Neural progenitor cell (in vitro differentiated cells): ENCODE data around the gene NEDD4L.

ENCODE experiments used
- EZH2 ChIP-seq: fragments of 200-600 bp; sonication (generic); IDR thresholded peaks from 2 replicates; pipeline ENCODE4 v1.6.1; 2017; ENCODE audit warnings: antibody characterized with exemption, mild to moderate bottlenecking, moderate library complexity
- EZH2phosphoT487 ChIP-seq: fragments of 200-600 bp; sonication (generic); IDR thresholded peaks from 2 replicates; pipeline ENCODE4 v1.6.1; 2017; ENCODE audit warnings: antibody characterized with exemption
- TF ChIP-seq, protein P1 (sequence below): fragments of 200-600 bp; sonication (generic); IDR thresholded peaks from 2 replicates; pipeline ENCODE4 v1.5.1; 2017; ENCODE audit warnings: antibody characterized with exemption, mild to moderate bottlenecking

DNA sequence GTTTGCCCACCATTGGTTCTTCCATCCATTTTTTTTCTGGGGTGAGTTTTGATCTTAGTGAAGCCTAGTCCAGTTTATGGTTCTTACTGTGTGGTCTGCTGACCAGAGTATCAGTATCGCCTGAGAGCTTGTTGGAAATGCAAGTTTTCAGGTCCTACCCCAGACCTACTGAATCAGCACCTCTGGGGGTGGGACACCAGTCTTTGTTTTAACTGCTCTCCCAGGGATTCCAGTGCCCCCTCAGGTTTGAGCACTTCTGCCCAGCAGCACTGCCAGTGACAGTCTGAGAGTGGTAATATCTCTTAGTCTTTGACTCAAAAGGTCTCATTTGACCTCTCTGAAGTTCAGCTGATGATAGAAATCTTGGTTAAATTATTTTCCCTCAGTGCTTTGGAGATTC is 315.6 kb downstream of the NEDD4L start:
- TF ChIP-seq, protein P1, sequence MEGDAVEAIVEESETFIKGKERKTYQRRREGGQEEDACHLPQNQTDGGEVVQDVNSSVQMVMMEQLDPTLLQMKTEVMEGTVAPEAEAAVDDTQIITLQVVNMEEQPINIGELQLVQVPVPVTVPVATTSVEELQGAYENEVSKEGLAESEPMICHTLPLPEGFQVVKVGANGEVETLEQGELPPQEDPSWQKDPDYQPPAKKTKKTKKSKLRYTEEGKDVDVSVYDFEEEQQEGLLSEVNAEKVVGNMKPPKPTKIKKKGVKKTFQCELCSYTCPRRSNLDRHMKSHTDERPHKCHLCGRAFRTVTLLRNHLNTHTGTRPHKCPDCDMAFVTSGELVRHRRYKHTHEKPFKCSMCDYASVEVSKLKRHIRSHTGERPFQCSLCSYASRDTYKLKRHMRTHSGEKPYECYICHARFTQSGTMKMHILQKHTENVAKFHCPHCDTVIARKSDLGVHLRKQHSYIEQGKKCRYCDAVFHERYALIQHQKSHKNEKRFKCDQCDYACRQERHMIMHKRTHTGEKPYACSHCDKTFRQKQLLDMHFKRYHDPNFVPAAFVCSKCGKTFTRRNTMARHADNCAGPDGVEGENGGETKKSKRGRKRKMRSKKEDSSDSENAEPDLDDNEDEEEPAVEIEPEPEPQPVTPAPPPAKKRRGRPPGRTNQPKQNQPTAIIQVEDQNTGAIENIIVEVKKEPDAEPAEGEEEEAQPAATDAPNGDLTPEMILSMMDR = no peak
- TF ChIP-seq EZH2phosphoT487 (no peak), EZH2 (no peak)
